Calu3 (cell line): ENCODE measurements around the gene CENPN. TPM values are rescaled to one million over a fixed set of nuclear protein-coding genes. Genes with fewer than 3 reads are reported as not detected.

Source experiments
- BruUV-seq: library from RNA; stranded (reverse); fragments of 400-500 nt; replicated peaks from 2 replicates; lab custom pipeline; 2021; lab: Mats Ljungman, UMichigan
- CTCF ChIA-PET: fragments of 300-600 bp; sonication (Branson Sonifier 250); formaldehyde crosslinking; loops from one replicate; lab custom pipeline; 2022; ENCODE audit warnings: antibody characterized with exemption; lab: Charles Lee
- DNase-seq: peaks from one replicate; pipeline ENCODE4 v3.0.0; 2022
- H3K27ac Mint-ChIP-seq: one replicate; pipeline ENCODE4 v1.8.0; 2022; ENCODE audit warnings: mixed read lengths; ENCODE audit not compliant: unreplicated experiment
- H3K27me3 Mint-ChIP-seq: one replicate; pipeline ENCODE4 v1.8.0; 2022; ENCODE audit warnings: mixed read lengths; ENCODE audit not compliant: unreplicated experiment
- H3K36me3 Mint-ChIP-seq: one replicate; pipeline ENCODE4 v1.8.0; 2022; ENCODE audit warnings: mild to moderate bottlenecking, moderate library complexity, mixed read lengths; ENCODE audit not compliant: insufficient read depth, unreplicated experiment
- H3K4me1 Mint-ChIP-seq: one replicate; pipeline ENCODE4 v1.8.0; 2022; ENCODE audit warnings: mild to moderate bottlenecking, low read depth, mixed read lengths; ENCODE audit not compliant: unreplicated experiment
- H3K4me3 Mint-ChIP-seq: one replicate; pipeline ENCODE4 v1.8.0; 2022; ENCODE audit warnings: mild to moderate bottlenecking, low read depth, moderate library complexity, mixed read lengths; ENCODE audit not compliant: unreplicated experiment
- H3K9me3 Mint-ChIP-seq: one replicate; pipeline ENCODE4 v1.8.0; 2022; ENCODE audit warnings: low read depth, mixed read lengths; ENCODE audit not compliant: unreplicated experiment
- CTCF ChIP-seq: fragments of 200-600 bp; IDR thresholded peaks from one replicate; pipeline ENCODE4 v1.8.0; 2022; ENCODE audit warnings: antibody characterized with exemption; ENCODE audit not compliant: unreplicated experiment
- intact Hi-C: fragments of 100-400 bp; cut with micrococcal nuclease; formaldehyde crosslinking; loops from one replicate; pipeline ENCODE4 v1.10.0; 2022; ENCODE audit not compliant: unreplicated experiment
- total RNA-seq: library from RNA; stranded (reverse); gene quantifications from 2 replicates; pipeline ENCODE4 v1.2.3, GENCODE V29; 2022

CENPN gene
- total RNA-seq, 1 experiment from 2014 or later: 81.5 TPM

- Mint-ChIP-seq H3K27ac (no peak overlapping the region), H3K9me3 (no peaks in the 10 kb centered on the region), H3K4me3 (no peak overlapping the region), H3K4me1 (peaks cover 32% of the 10 kb centered on the region), H3K27me3 (no peaks in the 10 kb centered on the region), H3K36me3 (peaks cover 25% of the 10 kb centered on the region)
- no peak for DNase-seq
- CTCF ChIA-PET: interaction anchor here (0.5 kb wide), 1 partner anchor 165 kb away, joined by 4 read pairs; no protein-coding TSS in a partner anchor
- intact Hi-C loops: no loop called here
- no peak for TF ChIP-seq CTCF
- BruUV-seq: no TSS peak
Measured at GRCh38 chr16:80981103-80981502, 25.9 kb upstream of the CENPN start.

GRCh38 chr16:80982646-80983045, 24.4 kb upstream of the CENPN start:
- H3K36me3 Mint-ChIP-seq: peaks cover 25% of the 10 kb centered on the region
- TF ChIP-seq CTCF: no peak
- H3K4me1 Mint-ChIP-seq: peaks cover 36% of the 10 kb centered on the region

GRCh38 chr16:80984124-80984892, 22.7 kb upstream of the CENPN start:
- no TSS peak for BruUV-seq
- TF ChIP-seq CTCF: no peak
- no peak overlapping the region for H3K27ac Mint-ChIP-seq
- no peak overlapping the region for H3K4me3 Mint-ChIP-seq
- no peaks in the 10 kb centered on the region for H3K27me3 Mint-ChIP-seq
- no peak for DNase-seq
- intact Hi-C loops: no loop called here
- CTCF ChIA-PET: no interaction called here
- no peaks in the 10 kb centered on the region for H3K9me3 Mint-ChIP-seq
- H3K36me3 Mint-ChIP-seq: peaks cover 12% of the 10 kb centered on the region
- H3K4me1 Mint-ChIP-seq: peaks cover 38% of the 10 kb centered on the region

More at GRCh38 chr16:80982646-80983045, 24.4 kb upstream of the CENPN start:
- CTCF ChIA-PET: no interaction called here
- Mint-ChIP-seq H3K4me3 (no peak overlapping the region), H3K27me3 (no peaks in the 10 kb centered on the region), H3K9me3 (no peaks in the 10 kb centered on the region), H3K27ac (no peak overlapping the region)
- intact Hi-C loops: no loop called here
- BruUV-seq: no TSS peak
- no peak for DNase-seq

- no peak for DNase-seq
- BruUV-seq: no TSS peak
- Mint-ChIP-seq H3K36me3 (peaks cover 12% of the 10 kb centered on the region), H3K4me3 (no peak overlapping the region), H3K27me3 (no peaks in the 10 kb centered on the region), H3K9me3 (no peaks in the 10 kb centered on the region), H3K27ac (no peak overlapping the region), H3K4me1 (peaks cover 51% of the 10 kb centered on the region)
- CTCF ChIA-PET: interaction anchor here (0.6 to 1.0 kb wide), 3 partner anchors 11 to 462 kb away, joined by 3 read pairs; no protein-coding TSS in a partner anchor
- intact Hi-C loops: no loop called here
- no peak for TF ChIP-seq CTCF
Measured at GRCh38 chr16:80985611-80986010, 21.4 kb upstream of the CENPN start.
